ENCODE results near the gene FOXC1. TPM values are rescaled to one million over a fixed set of nuclear protein-coding genes. Genes with fewer than 3 reads are reported as not detected.

Gene FOXC1
- total and polyA plus RNA-seq, 2 of the 13 experiments (the other 11 are each of a cell fraction or from before 2014, with no cell fraction given), result 0.44 to 0.55 TPM

DNA sequence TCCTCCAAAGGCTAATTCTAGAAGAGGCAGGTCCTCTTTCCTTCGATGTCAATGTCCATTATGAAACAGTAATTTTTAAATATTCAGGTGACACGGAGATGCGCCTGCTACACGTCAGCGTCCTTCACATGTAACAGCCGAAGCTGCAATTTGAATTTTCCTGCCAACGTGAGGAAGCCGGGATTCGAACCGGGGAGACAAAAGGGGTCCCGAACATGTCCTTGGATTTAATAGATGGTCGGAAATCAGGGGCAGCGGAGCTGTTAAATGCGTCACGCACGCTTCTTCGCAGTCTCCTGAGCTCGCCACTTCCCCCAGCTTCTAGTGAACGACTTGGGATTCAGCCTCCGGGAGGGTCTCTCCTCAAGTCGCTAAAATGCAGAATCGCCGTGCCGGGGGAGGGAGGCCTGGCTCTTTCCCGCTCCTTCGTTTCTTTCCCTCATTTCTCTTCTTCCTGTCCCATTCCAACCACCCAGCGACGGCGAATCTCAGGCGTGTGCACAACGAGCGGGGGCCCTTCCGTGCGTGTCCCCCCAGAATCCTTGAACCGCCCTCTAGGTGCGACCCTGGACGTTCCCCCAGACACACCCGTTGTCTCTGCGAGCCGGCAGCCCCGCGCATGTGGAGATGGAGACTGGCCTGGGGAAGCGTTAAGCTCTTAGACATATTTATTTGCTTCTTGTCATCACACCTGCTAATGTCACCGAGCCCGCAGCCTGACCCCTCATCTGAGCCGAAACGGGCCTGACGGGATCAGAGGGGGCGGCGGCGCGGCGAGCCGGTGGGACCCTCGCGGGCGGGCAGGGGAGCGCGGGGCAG is 1.3 kb upstream of the FOXC1 start (continued):
- TF ChIP-seq, protein P1, sequence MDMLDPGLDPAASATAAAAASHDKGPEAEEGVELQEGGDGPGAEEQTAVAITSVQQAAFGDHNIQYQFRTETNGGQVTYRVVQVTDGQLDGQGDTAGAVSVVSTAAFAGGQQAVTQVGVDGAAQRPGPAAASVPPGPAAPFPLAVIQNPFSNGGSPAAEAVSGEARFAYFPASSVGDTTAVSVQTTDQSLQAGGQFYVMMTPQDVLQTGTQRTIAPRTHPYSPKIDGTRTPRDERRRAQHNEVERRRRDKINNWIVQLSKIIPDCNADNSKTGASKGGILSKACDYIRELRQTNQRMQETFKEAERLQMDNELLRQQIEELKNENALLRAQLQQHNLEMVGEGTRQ (IDR thresholded peaks at IDR 0.05; ENCODE audit: low read depth, low read length), result no peak
- TF ChIP-seq, protein P1 (CRISPR knock-in tag; IDR thresholded peaks at IDR 0.05; ENCODE audit: borderline replicate concordance), result no peak
- TF ChIP-seq ZZZ3 (CRISPR knock-in tag; IDR thresholded peaks at IDR 0.05; ENCODE audit: borderline replicate concordance) (no peak), ADNP (CRISPR knock-in tag; IDR thresholded peaks at IDR 0.05) (no peak), RNF2 (conservative IDR thresholded peaks at IDR 0.05; ENCODE audit: low read depth) (peak; percentile 88), SALL2 (CRISPR knock-in tag; IDR thresholded peaks at IDR 0.05) (no peak), ZNF768 (CRISPR knock-in tag; IDR thresholded peaks at IDR 0.05) (no peak), FOSL2 (CRISPR knock-in tag; IDR thresholded peaks at IDR 0.05) (no peak), ZNF337 (CRISPR knock-in tag; IDR thresholded peaks at IDR 0.05; ENCODE audit: borderline replicate concordance, low read depth) (no peak), SOX13 (IDR thresholded peaks at IDR 0.05) (0 out of 2 replicates have a peak, but pooled peaks have one; percentile 9), SOX13 (CRISPR knock-in tag; conservative IDR thresholded peaks at IDR 0.05 in 1 of 2, IDR thresholded peaks at IDR 0.05 in 1 of 2) (no peak), KDM2A (CRISPR knock-in tag; IDR thresholded peaks at IDR 0.05; ENCODE audit: borderline replicate concordance, low read depth) (0 out of 2 replicates have a peak, but pooled peaks have one; percentile 0), RARG (CRISPR knock-in tag; IDR thresholded peaks at IDR 0.05; ENCODE audit: low read depth) (no peak), ZNF570 (CRISPR knock-in tag; IDR thresholded peaks at IDR 0.05; ENCODE audit: borderline replicate concordance) (no peak)
- TF ChIP-seq, protein P2, sequence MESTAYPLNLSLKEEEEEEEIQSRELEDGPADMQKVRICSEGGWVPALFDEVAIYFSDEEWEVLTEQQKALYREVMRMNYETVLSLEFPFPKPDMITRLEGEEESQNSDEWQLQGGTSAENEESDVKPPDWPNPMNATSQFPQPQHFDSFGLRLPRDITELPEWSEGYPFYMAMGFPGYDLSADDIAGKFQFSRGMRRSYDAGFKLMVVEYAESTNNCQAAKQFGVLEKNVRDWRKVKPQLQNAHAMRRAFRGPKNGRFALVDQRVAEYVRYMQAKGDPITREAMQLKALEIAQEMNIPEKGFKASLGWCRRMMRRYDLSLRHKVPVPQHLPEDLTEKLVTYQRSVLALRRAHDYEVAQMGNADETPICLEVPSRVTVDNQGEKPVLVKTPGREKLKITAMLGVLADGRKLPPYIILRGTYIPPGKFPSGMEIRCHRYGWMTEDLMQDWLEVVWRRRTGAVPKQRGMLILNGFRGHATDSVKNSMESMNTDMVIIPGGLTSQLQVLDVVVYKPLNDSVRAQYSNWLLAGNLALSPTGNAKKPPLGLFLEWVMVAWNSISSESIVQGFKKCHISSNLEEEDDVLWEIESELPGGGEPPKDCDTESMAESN (CRISPR knock-in tag; conservative IDR thresholded peaks at IDR 0.05), result no peak
- TF ChIP-seq, protein P3, sequence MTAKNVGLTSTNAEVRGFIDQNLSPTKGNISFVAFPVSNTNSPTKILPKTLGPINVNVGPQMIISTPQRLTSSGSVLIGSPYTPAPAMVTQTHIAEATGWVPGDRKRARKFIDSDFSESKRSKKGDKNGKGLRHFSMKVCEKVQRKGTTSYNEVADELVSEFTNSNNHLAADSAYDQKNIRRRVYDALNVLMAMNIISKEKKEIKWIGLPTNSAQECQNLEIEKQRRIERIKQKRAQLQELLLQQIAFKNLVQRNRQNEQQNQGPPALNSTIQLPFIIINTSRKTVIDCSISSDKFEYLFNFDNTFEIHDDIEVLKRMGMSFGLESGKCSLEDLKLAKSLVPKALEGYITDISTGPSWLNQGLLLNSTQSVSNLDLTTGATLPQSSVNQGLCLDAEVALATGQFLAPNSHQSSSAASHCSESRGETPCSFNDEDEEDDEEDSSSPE (CRISPR knock-in tag; IDR thresholded peaks at IDR 0.05), result no peak

Data from HepG2 (cell line).